Activated T-cell treated with anti-CD3 and anti-CD28 coated beads, Interleukin-2, amount 50 U/mL, for 1 hour (primary cell): ENCODE measurements around the gene DNAH8.

Experiments used
- DNase-seq: peaks from one replicate; pipeline ENCODE4 v3.0.0-alpha.2; 2020

The DNAH8 gene

GRCh38 chr6:39056191-39056590, 341.1 kb downstream of the DNAH8 start:
- DNase-seq = no peak

GRCh38 chr6:39056681-39057080, 341.6 kb downstream of the DNAH8 start:
- no peak for DNase-seq

DNA sequence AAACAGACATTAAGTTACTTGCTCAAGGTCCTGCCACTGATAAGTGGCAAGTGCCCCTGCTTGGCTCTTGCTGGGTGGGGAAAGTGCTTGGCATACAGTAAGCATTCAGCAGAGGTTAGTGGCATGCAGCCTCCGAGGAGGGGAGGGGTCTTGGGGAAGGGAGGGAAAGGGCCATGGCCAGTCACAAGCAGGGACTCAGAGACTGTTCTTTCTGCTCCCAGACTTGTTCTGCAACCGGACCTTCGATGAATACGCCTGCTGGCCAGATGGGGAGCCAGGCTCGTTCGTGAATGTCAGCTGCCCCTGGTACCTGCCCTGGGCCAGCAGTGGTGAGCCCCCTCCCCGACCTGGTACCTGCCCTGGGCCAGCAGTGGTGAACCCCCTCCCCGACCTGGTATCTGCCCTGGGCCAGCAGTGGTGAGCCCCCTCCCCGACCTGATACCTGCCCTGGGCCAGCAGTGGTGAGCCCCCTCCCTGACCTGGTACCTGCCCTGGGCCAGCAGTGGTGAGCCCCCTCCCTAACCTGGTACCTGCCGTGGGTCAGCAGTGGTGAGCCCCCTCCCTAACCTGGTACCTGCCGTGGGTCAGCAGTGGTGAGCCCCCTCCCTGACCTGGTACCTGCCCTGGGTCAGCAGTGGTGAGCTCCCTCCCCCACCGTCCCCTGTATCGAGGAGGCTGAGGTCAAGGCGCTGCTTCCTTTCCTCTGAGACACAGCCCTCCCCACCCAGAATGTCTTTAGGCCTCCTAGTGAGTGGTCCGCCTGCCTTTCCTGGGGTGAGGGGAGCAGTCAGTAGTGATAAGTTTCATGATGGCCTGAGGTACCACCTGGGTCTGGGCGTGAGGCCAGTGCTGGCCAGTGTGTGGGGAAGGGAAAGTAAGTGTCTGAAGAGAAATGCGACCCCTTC, 342.4 kb downstream of the DNAH8 start:
- DNase-seq = no peak

- no peak for DNase-seq
Observed at GRCh38 chr6:39058471-39059147, 343.5 kb downstream of the DNAH8 start.

GRCh38 chr6:39059496-39060310, 344.6 kb downstream of the DNAH8 start:
- no peak for DNase-seq

- no peak for DNase-seq
Observed at GRCh38 chr6:39060467-39061160, 345.5 kb downstream of the DNAH8 start.

DNA sequence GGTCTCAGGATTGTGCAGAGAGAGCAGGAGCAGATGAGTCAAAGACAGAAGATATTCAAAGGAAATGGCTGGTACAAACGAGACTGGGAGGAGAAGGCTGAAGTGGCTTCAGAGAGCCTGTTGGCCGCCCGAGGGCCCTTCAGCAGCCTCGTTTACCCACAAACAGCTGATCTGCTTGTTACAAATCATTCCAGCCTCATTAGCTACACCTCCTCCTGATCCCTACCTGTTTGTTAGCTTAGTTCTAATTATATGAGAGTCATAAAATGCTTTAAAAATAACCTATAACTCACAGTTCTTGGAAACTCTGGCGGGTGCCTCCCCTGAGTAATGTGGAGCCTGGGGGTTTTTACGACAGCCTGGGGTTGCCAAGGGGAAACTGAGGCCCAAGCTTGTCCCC, 346.1 kb downstream of the DNAH8 start:
- no peak for DNase-seq

DNA sequence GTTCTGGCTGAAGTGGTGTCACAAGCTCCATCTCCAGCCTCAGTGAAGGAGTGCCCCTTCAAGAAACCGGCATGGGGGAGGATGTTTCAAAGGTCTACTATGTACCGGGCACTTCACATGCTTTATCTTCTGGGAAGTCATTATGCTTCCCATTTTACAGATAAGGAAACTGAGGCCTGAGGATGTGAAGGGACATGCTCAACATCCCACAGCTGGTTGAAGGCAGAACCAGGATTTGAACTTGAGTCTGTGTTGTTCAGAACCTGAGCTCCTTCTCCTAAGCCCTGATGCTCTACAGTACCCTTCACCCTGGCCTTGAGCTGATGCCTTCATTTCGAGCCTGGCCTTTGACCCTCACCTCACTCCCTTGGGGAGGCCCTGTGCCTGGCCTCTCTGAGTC, 346.5 kb downstream of the DNAH8 start:
- no peak for DNase-seq

DNA sequence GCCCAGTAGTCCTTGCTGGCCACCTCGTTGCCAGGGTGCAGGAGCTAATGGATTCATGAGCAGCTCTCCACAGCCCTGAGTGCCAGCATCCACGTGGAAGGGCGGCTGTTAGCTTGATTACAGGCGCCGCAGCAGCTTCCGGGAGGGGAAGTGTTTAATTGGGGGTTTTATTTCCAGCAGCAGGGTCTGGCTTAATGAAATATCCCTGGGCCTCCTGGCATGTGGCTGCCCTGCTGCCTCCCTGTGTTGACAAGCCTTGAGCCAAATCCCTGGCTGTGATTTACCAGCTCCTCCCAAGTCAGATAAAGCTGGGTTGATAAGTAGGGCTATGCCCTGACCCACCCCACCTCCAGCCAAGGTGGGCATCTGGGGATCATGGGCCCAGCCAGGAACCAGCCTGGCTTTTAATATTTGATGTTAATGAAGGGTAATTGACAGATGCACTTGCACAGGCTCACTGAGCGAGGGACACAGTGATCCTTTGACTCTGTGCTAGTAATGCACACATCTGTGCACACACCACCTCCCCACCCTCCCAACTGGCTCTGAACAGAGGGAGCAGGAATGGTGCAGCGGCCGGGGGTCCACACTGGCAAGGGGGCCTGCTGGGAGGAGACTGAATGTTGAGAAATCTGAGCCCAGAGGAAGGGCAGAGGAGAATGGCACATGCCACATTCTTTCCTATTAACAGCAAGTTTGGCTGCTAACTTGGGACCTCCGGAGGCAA, 347.1 kb downstream of the DNAH8 start:
- no peak for DNase-seq

DNA sequence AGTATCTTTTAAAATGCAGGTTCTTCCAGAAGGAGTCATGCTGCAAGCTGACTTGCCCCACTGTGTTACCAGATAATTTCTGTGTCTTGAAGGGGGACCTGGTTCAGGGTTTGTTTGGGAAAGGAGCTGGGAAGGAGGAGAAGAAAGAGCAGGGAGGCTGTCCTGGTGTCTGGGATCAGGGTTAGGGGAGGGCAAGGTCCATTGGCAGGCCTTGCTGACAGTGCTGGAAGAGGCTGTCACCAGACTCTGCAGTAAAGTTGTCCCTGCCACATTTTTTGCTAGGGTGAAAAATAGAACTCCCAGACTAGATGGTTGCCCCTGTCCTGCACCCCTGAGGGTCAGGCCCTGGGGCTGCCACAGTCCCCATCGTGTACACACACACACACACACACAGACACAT, 348.4 kb downstream of the DNAH8 start:
- no peak for DNase-seq

DNA sequence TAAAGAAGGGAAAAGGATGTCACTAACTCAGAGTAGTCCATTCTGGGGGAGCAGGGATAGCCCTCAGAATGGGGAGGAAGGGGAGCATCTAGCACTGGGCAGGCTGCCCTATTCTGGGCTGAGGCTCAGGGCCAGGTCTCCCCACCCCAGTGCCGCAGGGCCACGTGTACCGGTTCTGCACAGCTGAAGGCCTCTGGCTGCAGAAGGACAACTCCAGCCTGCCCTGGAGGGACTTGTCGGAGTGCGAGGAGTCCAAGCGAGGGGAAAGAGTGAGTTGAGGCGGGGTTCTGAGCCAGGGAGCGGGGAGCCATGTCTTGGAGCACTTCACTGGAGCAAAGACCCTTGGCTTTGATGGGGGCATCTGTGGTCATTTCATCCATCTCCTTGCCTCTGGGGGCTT, 350.4 kb downstream of the DNAH8 start:
- no peak for DNase-seq

GRCh38 chr6:39068391-39068790, 353.3 kb downstream of the DNAH8 start:
- DNase-seq = no peak

DNA sequence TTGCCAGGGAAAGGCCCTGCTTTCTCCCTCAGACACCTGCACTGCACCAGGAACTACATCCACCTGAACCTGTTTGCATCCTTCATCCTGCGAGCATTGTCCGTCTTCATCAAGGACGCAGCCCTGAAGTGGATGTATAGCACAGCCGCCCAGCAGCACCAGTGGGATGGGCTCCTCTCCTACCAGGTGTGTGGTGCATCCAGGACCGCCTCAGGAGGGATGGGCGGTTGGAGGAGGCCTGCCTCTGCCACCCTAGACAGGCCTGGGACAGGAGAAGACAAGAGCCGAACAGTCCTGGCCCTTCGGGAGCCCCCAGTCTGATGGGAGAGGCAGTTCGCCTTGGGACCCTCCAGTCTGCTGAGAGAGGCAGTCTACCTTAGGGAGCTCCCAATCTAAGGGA, 357.7 kb downstream of the DNAH8 start:
- DNase-seq = no peak

DNA sequence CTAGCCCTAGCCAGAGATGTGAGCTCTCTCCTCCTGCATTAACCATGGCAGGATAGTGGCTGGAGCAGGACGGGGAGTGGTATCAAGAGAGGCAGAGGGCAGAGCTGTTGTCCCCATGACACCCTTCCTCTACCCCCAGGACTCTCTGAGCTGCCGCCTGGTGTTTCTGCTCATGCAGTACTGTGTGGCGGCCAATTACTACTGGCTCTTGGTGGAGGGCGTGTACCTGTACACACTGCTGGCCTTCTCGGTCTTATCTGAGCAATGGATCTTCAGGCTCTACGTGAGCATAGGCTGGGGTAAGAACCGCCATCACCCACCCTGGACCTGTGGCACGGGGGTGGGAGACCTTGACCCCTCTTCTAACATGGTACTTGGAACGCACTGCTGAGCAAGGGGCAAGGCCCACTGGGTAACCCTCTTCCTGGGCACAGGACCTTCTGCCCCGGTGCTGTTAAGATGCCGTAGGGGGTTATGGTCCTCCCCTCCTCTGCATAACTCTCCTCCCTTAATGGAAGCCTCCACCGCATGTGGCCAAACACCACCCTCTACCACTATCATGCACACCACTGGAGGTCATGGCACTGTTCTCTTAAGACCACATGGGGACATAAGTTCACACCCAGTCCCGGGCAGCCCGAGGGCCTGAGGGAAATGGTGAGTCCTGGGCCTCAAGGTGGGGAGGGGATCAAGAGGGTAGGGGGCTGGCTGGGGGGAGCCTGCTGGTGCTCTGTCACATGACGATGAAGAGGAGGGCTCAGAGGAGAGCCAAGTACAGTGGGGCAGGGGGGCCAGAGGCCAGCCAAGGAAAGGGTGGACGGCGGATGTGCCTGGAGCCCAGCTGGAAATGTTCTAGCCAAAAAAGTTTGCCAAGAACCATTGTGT, 358.6 kb downstream of the DNAH8 start:
- no peak for DNase-seq

DNA sequence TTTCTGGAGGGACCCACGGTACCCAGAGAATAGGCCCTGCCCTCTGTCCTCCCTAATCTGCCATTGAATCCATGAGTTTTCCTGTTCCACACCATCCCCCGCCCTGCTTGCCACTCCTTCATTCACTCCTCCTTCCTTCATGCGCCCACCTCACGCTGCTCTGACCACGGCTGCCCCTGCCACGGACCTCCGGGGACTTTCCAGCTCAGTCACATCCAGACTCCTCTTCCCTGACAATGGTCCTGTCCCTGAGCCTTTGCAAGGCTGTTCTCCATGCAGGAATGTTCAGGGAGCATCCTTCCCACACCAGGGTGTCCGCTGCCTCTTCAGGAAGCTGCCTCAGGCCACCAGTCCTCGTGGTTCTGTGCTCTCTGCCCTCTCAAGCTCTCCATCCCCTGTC, 359.4 kb downstream of the DNAH8 start:
- DNase-seq = no peak

DNA sequence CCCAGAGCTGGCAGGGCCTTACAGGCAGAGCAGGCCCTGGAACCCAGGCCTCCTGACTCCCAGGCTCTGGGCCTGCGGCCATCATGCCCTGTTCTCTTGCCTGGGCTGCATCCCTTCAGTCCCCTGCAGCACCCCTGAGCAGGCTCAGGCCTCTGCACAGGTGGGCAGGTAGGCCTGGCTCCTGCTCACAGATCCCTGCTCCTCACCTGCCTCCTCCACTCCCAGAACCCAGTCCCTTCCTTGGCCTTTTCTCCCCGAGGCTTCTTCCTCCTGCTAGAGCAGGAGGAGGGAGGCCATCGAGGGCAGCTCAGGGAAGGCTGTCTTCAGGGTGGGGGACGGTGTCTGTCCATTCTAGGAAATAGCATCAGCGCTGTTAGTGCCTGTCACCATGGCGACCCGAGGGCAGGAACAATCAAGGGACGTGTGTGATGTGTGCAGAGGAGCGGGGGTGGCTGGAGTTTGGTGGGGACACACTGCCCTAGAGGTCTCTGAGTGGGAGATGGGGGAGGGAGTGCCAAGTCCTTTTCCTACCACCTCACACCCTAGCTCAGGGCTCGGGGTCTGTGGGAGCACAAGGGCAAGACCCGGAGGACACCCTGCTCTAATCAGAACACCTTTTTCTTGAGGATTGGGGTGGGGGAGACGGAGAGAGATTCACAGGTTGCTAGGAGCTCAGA, 360.0 kb downstream of the DNAH8 start:
- no peak for DNase-seq

DNA sequence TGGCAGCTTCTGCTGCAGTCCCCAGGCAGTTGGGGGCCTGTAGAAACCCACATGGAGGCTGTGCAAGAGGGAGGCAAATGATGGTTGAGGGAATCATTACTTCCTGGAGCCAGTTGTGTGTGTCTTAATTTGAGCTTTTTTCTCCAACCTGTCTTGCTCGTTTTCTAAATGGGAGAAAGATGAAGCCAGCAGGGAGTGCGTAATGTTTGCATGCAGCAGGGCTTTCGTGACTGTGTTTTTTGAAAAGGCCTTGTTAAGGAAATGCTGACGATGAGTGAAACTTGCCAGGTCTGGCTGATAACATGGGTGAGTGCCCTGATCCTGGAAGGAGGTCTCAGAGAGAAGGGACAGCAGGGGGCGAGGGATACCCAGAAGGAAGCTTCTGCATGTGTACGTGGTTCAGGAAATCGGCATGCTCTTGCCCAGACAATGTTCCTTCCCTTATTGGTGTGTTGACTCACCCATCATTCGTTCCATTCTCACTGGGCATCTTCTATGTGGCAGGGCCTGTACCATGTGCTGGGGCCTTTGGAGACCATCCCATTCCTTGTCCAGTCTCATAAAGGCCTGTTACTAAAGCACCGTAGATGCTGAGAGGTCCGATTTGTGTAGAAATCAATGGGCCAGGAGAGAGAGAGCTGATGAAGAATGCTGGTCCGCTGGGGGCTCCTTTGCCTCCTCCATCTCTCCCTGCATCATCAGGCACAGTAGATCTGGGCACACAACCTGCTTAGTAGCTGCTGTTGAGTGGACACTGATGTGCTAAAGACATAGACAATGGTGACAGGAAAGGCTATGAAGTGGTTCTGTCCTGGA, 360.9 kb downstream of the DNAH8 start:
- DNase-seq = no peak

DNA sequence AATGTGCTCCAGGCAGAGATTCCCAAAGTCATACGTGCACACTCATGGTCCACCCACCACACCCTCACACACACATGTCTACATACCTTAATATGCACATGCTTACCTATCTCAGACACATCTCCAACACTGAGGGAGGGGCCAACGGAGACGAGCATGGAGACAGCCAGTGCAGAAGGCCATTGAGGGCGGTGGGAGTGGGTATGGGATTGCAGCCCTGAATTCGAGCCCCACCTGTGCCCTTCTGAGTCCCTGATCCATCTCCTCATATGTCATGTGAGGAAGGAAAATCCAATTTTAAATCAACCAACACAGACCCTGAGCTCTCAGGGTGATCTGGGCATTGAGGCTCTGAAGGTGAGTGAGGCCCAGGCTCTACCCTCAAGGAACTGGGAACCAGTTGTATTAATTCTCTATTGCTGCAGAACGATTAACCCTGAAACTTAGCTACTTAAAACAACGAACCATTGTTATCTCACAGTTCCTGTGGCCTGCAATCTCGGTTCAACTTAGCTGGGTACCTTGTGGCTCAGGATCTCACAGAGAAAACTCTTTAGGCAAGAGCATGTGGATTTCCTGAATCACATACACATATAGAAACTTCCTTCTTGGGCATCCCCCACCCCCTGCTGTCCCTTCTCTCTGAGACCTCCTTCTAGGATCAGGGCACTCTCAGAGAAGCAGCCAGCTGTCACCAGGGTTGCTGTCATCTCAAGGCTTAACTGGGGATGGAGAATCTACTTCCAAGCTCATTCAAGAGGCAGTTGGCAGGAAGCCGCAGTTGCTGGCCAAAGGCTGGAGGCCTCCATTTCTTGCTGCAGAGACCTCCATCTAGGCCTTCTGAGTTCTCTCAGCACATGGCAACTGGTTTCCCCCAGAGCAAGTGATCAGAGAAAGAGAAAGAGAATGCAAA, 361.8 kb downstream of the DNAH8 start:
- DNase-seq = no peak
